Measurements from ENCODE around the gene HTR3D.
"Not testable (repeated sequence)": the region's sequence is repeated elsewhere in the genome, so short reads cannot be mapped to it uniquely, and the experiment has no call there.

HTR3D gene

GRCh38 chr3:184031187-184031792 is at the start of gene HTR3D:
TSS of gene HTR3D (plus strand) at chr3:184031742. CDS start at chr3:184031742, 0 bp downstream.
- TF ChIP-seq POLR2A (IDR thresholded peaks at IDR 0.05; ENCODE audit: low read length) (no peak), GATA1 (IDR thresholded peaks at IDR 0.05; ENCODE audit: low read depth, low read length) (no peak)
- DNase-seq = no peak

GRCh38 chr3:183981990-183982644 is 49.4 kb upstream of the HTR3D start:
- TF ChIP-seq GATA1 (IDR thresholded peaks at IDR 0.05; ENCODE audit: low read depth, low read length) (no peak), POLR2A (IDR thresholded peaks at IDR 0.05; ENCODE audit: low read length) (no peak)
- DNase-seq = no peak

- TF ChIP-seq POLR2A (IDR thresholded peaks at IDR 0.05; ENCODE audit: low read length) (no peak), GATA1 (IDR thresholded peaks at IDR 0.05; ENCODE audit: low read depth, low read length) (no peak)
- no peak for DNase-seq
Measured at GRCh38 chr3:183984127-183984740, 47.3 kb upstream of the HTR3D start.

- TF ChIP-seq POLR2A (IDR thresholded peaks at IDR 0.05; ENCODE audit: low read length) (no peak), GATA1 (IDR thresholded peaks at IDR 0.05; ENCODE audit: low read depth, low read length) (no peak)
- no peak for DNase-seq
Measured at GRCh38 chr3:183984749-183985729, 46.5 kb upstream of the HTR3D start.

GRCh38 chr3:183987000-183987600 is 44.4 kb upstream of the HTR3D start:
- TF ChIP-seq GATA1 (IDR thresholded peaks at IDR 0.05; ENCODE audit: low read depth, low read length) (no peak), POLR2A (IDR thresholded peaks at IDR 0.05; ENCODE audit: low read length) (no peak)
- no peak for DNase-seq

- no peak for DNase-seq
- TF ChIP-seq POLR2A (IDR thresholded peaks at IDR 0.05; ENCODE audit: low read length) = no peak
- TF ChIP-seq GATA1 (IDR thresholded peaks at IDR 0.05; ENCODE audit: low read depth, low read length) = no peak
Measured at GRCh38 chr3:183988216-183988790, 43.2 kb upstream of the HTR3D start.

- no peak for DNase-seq
- TF ChIP-seq POLR2A (IDR thresholded peaks at IDR 0.05; ENCODE audit: low read length) (no peak), GATA1 (IDR thresholded peaks at IDR 0.05; ENCODE audit: low read depth, low read length) (no peak)
Measured at GRCh38 chr3:183991403-183991802, 40.1 kb upstream of the HTR3D start.

- DNase-seq = no peak
- TF ChIP-seq GATA1 (IDR thresholded peaks at IDR 0.05; ENCODE audit: low read depth, low read length) = no peak
- no peak for TF ChIP-seq POLR2A (IDR thresholded peaks at IDR 0.05; ENCODE audit: low read length)
Measured at GRCh38 chr3:184001761-184002160, 29.8 kb upstream of the HTR3D start.

- DNase-seq = no peak
- TF ChIP-seq GATA1 (IDR thresholded peaks at IDR 0.05; ENCODE audit: low read depth, low read length) (no peak), POLR2A (IDR thresholded peaks at IDR 0.05; ENCODE audit: low read length) (no peak)
Measured at GRCh38 chr3:184002469-184002868, 29.1 kb upstream of the HTR3D start.

- TF ChIP-seq POLR2A (IDR thresholded peaks at IDR 0.05; ENCODE audit: low read length) = no peak
- no peak for TF ChIP-seq GATA1 (IDR thresholded peaks at IDR 0.05; ENCODE audit: low read depth, low read length)
- no peak for DNase-seq
Measured at GRCh38 chr3:184003187-184003967, 28.2 kb upstream of the HTR3D start.

GRCh38 chr3:184004476-184004875 is 27.1 kb upstream of the HTR3D start:
- DNase-seq = no peak
- no peak for TF ChIP-seq POLR2A (IDR thresholded peaks at IDR 0.05; ENCODE audit: low read length)
- TF ChIP-seq GATA1 (IDR thresholded peaks at IDR 0.05; ENCODE audit: low read depth, low read length) = no peak

GRCh38 chr3:184005941-184006507 is 25.5 kb upstream of the HTR3D start:
- DNase-seq = peak; percentile 84
- TF ChIP-seq GATA1 (IDR thresholded peaks at IDR 0.05; ENCODE audit: low read depth, low read length) = peak; percentile 74
- TF ChIP-seq POLR2A (IDR thresholded peaks at IDR 0.05; ENCODE audit: low read length) = no peak

GRCh38 chr3:184007143-184007813 is 24.3 kb upstream of the HTR3D start:
- DNase-seq = not testable (repeated sequence)
